IPS DF 19.7 (cell line): Measurements from ENCODE around the gene AIF1.

Experiments
- DNase-seq: peaks from one replicate; pipeline ENCODE4 v3.0.0-alpha.2; 2013; ENCODE audit warnings: low read depth, low spot score

The AIF1 gene

GRCh38 chr6:31663126-31663960 lies 48.3 kb downstream of the AIF1 start:
- no peak for DNase-seq

- no peak for DNase-seq
These were observed 49.1 kb downstream of the AIF1 start for GRCh38 chr6:31663961-31664789.

DNA sequence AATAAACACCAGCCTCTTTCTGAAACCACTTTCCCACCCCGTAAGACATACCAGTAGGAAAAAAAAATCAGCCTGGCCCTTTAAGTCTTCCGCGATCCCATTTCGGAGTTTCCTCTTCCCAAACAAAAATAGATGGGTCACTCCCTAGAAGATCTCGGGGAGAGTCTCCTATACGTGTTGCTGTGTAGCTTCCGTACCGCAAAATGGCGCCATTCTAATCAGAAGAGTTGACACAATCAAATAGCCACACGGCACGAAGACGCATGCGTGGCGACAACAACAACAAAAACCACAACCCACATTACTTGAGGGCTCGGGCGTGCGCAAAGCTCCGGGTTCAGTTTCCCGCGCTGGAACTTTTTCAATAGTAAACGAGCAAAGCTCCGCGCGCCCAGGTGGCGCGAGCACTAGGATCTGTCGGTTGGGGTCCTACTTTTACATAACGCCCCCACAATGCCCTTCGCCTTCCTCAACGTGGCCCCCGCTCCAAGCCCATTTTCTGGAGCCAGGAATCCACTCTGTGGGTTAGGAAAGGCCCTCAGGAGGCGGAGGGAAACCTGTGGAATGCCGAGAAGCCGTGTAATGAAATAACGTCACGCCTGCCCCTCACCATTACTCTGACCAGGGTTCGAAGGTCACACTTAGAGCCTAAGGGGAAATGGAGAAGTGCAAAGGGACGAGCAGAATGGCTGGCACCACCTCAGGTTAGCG lies 49.9 kb downstream of the AIF1 start, which contains the start of gene GPANK1:
GPANK1 (minus strand) TSS at position 208 of the 711 bp plus-strand sequence. CDS start 519 bp downstream, outside the sequence.
- no peak for DNase-seq

- DNase-seq, result peak; percentile 94
These were observed 50.7 kb downstream of the AIF1 start, which contains the start of gene CSNK2B for GRCh38 chr6:31665501-31666336. Gene CSNK2B, plus strand, starts transcription at chr6:31666080. Its CDS starts 752 bp downstream, at chr6:31666832.

GRCh38 chr6:31666337-31666965 lies 51.4 kb downstream of the AIF1 start:
- DNase-seq, result no peak
